ENCODE data around the gene GRIA3.

The GRIA3 gene

DNA sequence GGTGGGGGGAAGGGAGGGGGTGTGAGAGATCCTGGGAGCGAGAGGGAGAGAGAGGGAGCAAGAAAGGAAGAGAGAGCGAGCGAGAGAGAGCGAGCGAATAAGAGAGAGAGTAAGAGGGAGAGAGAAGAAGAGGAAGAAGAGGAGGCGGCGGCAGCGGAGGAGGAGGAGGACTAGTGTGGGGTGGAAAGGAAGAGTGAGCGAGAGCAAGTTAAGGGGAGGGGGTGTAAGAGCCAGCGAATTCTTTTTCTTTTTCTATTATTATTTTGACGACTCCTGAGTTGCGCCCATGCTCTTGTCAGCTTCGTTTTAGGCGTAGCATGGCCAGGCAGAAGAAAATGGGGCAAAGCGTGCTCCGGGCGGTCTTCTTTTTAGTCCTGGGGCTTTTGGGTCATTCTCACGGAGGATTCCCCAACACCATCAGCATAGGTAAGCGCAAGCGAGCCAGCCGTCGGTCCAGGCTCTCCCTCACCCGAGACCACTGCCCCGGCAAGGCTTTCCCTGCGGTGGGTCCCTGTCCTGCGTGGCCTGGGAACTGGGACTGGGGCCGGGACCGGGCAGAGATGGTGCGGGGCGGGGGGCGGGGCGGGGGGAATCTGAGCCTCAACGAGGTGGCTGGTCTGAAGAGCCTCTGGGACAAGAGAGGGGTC, at the start of gene GRIA3:
Gene GRIA3, plus strand, starts transcription at position 60 of the 647 bp plus-strand sequence. Its CDS starts 258 bp downstream, at position 318.
- DNase-seq (ENCODE audit: low spot score), result no peak
- TF ChIP-seq, protein P1, sequence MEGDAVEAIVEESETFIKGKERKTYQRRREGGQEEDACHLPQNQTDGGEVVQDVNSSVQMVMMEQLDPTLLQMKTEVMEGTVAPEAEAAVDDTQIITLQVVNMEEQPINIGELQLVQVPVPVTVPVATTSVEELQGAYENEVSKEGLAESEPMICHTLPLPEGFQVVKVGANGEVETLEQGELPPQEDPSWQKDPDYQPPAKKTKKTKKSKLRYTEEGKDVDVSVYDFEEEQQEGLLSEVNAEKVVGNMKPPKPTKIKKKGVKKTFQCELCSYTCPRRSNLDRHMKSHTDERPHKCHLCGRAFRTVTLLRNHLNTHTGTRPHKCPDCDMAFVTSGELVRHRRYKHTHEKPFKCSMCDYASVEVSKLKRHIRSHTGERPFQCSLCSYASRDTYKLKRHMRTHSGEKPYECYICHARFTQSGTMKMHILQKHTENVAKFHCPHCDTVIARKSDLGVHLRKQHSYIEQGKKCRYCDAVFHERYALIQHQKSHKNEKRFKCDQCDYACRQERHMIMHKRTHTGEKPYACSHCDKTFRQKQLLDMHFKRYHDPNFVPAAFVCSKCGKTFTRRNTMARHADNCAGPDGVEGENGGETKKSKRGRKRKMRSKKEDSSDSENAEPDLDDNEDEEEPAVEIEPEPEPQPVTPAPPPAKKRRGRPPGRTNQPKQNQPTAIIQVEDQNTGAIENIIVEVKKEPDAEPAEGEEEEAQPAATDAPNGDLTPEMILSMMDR (IDR thresholded peaks at IDR 0.05; ENCODE audit: extremely low read depth, missing control alignments), result no peak

DNA sequence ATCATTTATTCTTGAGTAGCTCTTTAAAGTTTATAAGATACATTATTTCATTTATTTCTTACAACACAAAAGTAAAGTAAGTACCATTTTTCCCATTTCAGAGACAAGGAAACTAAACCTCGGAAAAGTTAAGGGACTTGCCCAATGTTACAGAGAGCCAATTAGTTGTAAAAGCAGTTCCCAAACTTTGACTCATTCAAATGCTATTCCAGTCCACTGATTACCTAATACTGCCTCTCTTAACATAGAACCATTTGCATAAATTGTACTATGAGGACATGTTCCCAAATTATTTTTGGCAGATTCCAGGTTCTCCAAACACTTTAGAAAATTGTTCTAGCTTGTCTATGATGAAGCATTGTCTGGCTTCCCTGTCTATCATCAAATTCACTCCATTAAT, 45.6 kb upstream of the GRIA3 start:
- TF ChIP-seq, protein P1 (IDR thresholded peaks at IDR 0.05; ENCODE audit: extremely low read depth, missing control alignments), result no peak
- no peak for DNase-seq (ENCODE audit: low spot score)

DNA sequence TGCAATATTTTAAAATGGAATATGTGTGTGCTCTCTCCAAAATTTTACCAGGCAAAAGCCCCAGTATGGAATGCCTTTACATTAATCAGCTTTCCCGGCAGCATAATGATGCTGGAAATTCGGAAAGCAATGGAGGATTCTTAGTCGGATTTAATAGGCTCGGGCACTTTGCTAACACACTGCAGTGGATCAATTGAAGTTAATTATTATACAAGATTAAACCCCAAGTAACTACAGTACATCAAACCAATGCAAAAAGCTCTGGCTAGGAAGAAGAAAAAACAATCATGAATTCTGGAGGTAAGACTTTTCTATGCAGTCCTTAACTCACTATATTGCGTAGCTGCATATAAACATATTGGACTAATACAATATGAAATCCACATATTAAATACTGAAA, 43.6 kb upstream of the GRIA3 start:
- no peak for DNase-seq (ENCODE audit: low spot score)
- TF ChIP-seq, protein P1 (IDR thresholded peaks at IDR 0.05; ENCODE audit: extremely low read depth, missing control alignments), result no peak

DNA sequence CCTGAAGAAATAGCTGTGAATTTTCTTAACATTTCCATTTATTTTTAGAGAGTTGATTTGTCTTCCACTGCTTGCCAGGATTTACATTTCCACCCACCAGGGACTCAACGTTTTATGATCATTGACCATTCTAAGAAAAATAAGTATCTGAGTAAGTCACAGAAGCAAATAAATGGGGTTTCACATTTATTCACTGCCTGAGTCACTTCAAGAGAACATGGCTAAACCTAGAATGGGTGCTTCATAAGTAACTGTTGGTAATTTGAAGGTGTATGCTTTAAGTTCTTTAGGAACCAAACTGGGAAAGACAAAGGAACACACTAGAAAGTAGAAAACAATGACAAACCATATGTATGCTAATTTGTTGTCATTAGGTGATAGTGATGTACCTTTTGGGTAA, 43.2 kb upstream of the GRIA3 start:
- TF ChIP-seq, protein P1 (IDR thresholded peaks at IDR 0.05; ENCODE audit: extremely low read depth, missing control alignments), result no peak

DNA sequence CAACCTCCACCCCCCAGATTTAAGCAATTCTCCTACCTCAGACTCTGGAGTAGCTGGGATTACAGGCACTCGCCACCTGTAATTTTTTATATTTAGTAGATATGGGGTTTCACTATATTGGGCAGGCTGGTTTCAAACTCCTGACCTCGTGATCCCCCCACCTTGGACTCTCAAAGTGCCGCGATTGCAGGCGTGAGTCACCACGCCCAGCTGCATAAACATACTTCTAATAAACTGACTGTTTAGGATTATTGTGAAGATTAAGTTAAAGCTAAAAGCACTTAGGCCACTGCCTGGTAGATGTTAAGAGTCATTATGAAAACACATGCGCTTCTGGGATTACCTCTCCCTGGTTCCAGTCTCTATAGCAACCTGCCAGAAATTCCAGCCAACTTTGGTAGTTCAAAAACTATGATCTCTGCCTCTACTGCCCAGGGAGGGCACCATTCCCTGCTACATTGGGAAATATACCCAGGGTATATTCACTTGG, 30.2 kb upstream of the GRIA3 start:
- TF ChIP-seq, protein P1 (IDR thresholded peaks at IDR 0.05; ENCODE audit: extremely low read depth, missing control alignments), result no peak
- DNase-seq (ENCODE audit: low spot score), result no peak

More for the DNA sequence above, 43.2 kb upstream of the GRIA3 start:
- DNase-seq (ENCODE audit: low spot score), result no peak

DNA sequence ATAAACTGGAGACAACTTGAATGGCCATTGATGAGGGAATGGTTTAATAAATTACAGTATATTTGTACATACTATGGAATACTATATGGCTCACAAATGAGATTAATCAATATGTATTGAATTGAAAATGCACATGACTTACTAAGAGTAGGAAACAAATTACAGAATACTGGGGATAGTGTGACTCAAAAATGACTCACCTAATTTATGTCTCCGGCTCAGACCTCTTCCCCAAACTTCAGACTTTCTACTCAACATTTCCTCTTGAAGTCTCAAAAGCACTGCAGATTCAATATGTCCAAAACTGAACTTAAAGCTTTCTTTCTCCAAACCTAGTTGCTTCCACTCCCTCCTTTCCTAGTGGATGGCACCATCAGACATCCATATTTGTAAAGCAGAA, 28.8 kb upstream of the GRIA3 start:
- TF ChIP-seq, protein P1 (IDR thresholded peaks at IDR 0.05; ENCODE audit: extremely low read depth, missing control alignments), result no peak
- no peak for DNase-seq (ENCODE audit: low spot score)

DNA sequence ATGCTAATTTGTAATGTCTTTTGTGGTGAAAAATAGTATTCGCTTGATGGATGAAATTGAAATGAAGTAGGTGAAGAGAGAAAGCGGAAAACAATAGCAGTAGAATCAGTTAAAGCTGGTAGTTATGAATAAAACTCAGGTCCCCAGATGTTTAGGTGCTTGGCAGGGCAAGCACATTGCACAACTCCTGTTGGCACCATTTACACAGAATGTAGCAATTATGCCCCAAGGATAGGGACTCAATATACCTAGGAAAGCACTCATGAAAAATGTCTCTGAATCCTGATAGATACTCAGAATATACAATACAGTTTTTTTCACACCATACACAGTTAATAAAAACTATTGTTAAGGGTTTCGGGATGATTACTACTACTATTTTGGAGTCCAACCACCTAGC, 26.5 kb upstream of the GRIA3 start:
- TF ChIP-seq, protein P1 (IDR thresholded peaks at IDR 0.05; ENCODE audit: extremely low read depth, missing control alignments), result no peak
- no peak for DNase-seq (ENCODE audit: low spot score)
